ES-I3 (cell line): ENCODE results near the gene CBFA2T2.
"Not testable (repeated sequence)": the region's sequence is repeated elsewhere in the genome, so short reads cannot be mapped to it uniquely, and the experiment has no call there.

Experiments
- H3K36me3 ChIP-seq: 2 replicates; pipeline ENCODE4 v1.6.1; 2013; ENCODE audit warnings: mild to moderate bottlenecking, low read length, control low read depth, moderate library complexity; ENCODE audit not compliant: insufficient read depth
- H3K4me1 ChIP-seq: 2 replicates; pipeline ENCODE4 v1.6.1; 2013; ENCODE audit warnings: mild to moderate bottlenecking, control low read depth, low read length; ENCODE audit not compliant: insufficient read depth
- H3K9ac ChIP-seq: 2 replicates; pipeline ENCODE4 v1.6.1; 2013; ENCODE audit warnings: low read depth, mild to moderate bottlenecking, low read length, moderate library complexity
- H3K9me3 ChIP-seq: 2 replicates; pipeline ENCODE4 v1.6.1; 2013; ENCODE audit warnings: mild to moderate bottlenecking, low read length, moderate library complexity; ENCODE audit not compliant: control insufficient read depth, insufficient read depth

Gene CBFA2T2

GRCh38 chr20:33609504-33609903 lies 119.6 kb downstream of the CBFA2T2 start:
- peaks cover 9% of the 10 kb centered on the region for H3K36me3 ChIP-seq
- H3K9me3 ChIP-seq: no peaks in the 10 kb centered on the region
- H3K4me1 ChIP-seq: no peaks in the 10 kb centered on the region
- H3K9ac ChIP-seq: no peak overlapping the region

- H3K4me1 ChIP-seq: no peaks in the 10 kb centered on the region
- no peak overlapping the region for H3K9ac ChIP-seq
- no peaks in the 10 kb centered on the region for H3K9me3 ChIP-seq
- H3K36me3 ChIP-seq: peaks cover 9% of the 10 kb centered on the region
Measured at GRCh38 chr20:33611106-33611505, 121.2 kb downstream of the CBFA2T2 start.

GRCh38 chr20:33612001-33612400 lies 122.1 kb downstream of the CBFA2T2 start:
- Histone ChIP-seq H3K4me1 (no peaks in the 10 kb centered on the region), H3K36me3 (peaks cover 9% of the 10 kb centered on the region), H3K9me3 (no peaks in the 10 kb centered on the region), H3K9ac (no peak overlapping the region)

- Histone ChIP-seq H3K9ac (no peak overlapping the region), H3K4me1 (peaks cover 4% of the 10 kb centered on the region; the same call in 1 of the 2 replicates), H3K9me3 (no peaks in the 10 kb centered on the region), H3K36me3 (peaks cover 6% of the 10 kb centered on the region; the same call in 1 of the 2 replicates)
Measured at GRCh38 chr20:33621717-33622400, 132.0 kb downstream of the CBFA2T2 start.

GRCh38 chr20:33622705-33623365 lies 132.9 kb downstream of the CBFA2T2 start:
- Histone ChIP-seq H3K4me1 (peaks cover 4% of the 10 kb centered on the region; the same call in 1 of the 2 replicates), H3K9ac (no peak overlapping the region), H3K36me3 (peaks cover 6% of the 10 kb centered on the region; the same call in 1 of the 2 replicates), H3K9me3 (no peaks in the 10 kb centered on the region)

GRCh38 chr20:33624399-33624798 lies 134.5 kb downstream of the CBFA2T2 start:
- Histone ChIP-seq H3K36me3 (peaks cover 6% of the 10 kb centered on the region; the same call in 1 of the 2 replicates), H3K4me1 (no peaks in the 10 kb centered on the region), H3K9me3 (no peaks in the 10 kb centered on the region), H3K9ac (no peak overlapping the region)

GRCh38 chr20:33626190-33626589 lies 136.3 kb downstream of the CBFA2T2 start:
- H3K36me3 ChIP-seq: peaks cover 6% of the 10 kb centered on the region; the same call in 1 of the 2 replicates
- H3K9me3 ChIP-seq: no peaks in the 10 kb centered on the region
- H3K4me1 ChIP-seq: no peaks in the 10 kb centered on the region

GRCh38 chr20:33627577-33628216 lies 137.8 kb downstream of the CBFA2T2 start:
- Histone ChIP-seq H3K4me1 (no peaks in the 10 kb centered on the region), H3K9me3 (no peaks in the 10 kb centered on the region), H3K36me3 (peaks cover 6% of the 10 kb centered on the region; the same call in 1 of the 2 replicates), H3K9ac (no peak overlapping the region)

More at GRCh38 chr20:33626190-33626589, 136.3 kb downstream of the CBFA2T2 start:
- H3K9ac ChIP-seq: no peak overlapping the region

- Histone ChIP-seq H3K4me1 (no peaks in the 10 kb centered on the region), H3K9me3 (no peaks in the 10 kb centered on the region), H3K9ac (no peak overlapping the region), H3K36me3 (peaks cover 6% of the 10 kb centered on the region; the same call in 1 of the 2 replicates)
Measured at GRCh38 chr20:33629533-33629932, 139.6 kb downstream of the CBFA2T2 start.

- Histone ChIP-seq H3K4me1 (no peaks in the 10 kb centered on the region), H3K9me3 (no peaks in the 10 kb centered on the region), H3K9ac (no peak overlapping the region), H3K36me3 (peaks cover 6% of the 10 kb centered on the region; the same call in 1 of the 2 replicates)
Measured at GRCh38 chr20:33629979-33630378, 140.1 kb downstream of the CBFA2T2 start.

- Histone ChIP-seq H3K36me3 (peaks cover 11% of the 10 kb centered on the region; the same call in 1 of the 2 replicates), H3K4me1 (no peaks in the 10 kb centered on the region), H3K9me3 (no peaks in the 10 kb centered on the region), H3K9ac (no peak overlapping the region)
Measured at GRCh38 chr20:33630507-33630906, 140.6 kb downstream of the CBFA2T2 start.

GRCh38 chr20:33631910-33632309 lies 142.0 kb downstream of the CBFA2T2 start:
- not testable (repeated sequence) for H3K36me3 ChIP-seq, H3K4me1 ChIP-seq, H3K9me3 ChIP-seq, H3K9ac ChIP-seq

- no peaks in the 10 kb centered on the region for H3K9me3 ChIP-seq
- H3K9ac ChIP-seq: no peak overlapping the region
- no peaks in the 10 kb centered on the region for H3K4me1 ChIP-seq
- peaks cover 10% of the 10 kb centered on the region for H3K36me3 ChIP-seq
Measured at GRCh38 chr20:33635341-33635740, 145.4 kb downstream of the CBFA2T2 start.

GRCh38 chr20:33636776-33637175 lies 146.9 kb downstream of the CBFA2T2 start:
- Histone ChIP-seq H3K9ac (no peak overlapping the region), H3K9me3 (no peaks in the 10 kb centered on the region), H3K4me1 (no peaks in the 10 kb centered on the region), H3K36me3 (peaks cover 10% of the 10 kb centered on the region)
